ENCODE measurements around the gene ARHGAP30.

The ARHGAP30 gene

GRCh38 chr1:161111117-161111516 is 41.4 kb upstream of the ARHGAP30 start:
- no peak for TF ChIP-seq ZFX (IDR thresholded peaks at IDR 0.05)
- no peak for TF ChIP-seq CTCF (conservative IDR thresholded peaks at IDR 0.05)
- H3K27ac ChIP-seq: no peak overlapping the region

GRCh38 chr1:161106431-161106830 is 36.7 kb upstream of the ARHGAP30 start:
- TF ChIP-seq ZFX (IDR thresholded peaks at IDR 0.05): no peak
- TF ChIP-seq CTCF (conservative IDR thresholded peaks at IDR 0.05): no peak

GRCh38 chr1:161100556-161100955 is 30.9 kb upstream of the ARHGAP30 start:
- no peak overlapping the region for H3K27ac ChIP-seq
- TF ChIP-seq ZFX (IDR thresholded peaks at IDR 0.05) (no peak), CTCF (conservative IDR thresholded peaks at IDR 0.05) (no peak)

More at GRCh38 chr1:161106431-161106830, 36.7 kb upstream of the ARHGAP30 start:
- no peak overlapping the region for H3K27ac ChIP-seq

- TF ChIP-seq CTCF (conservative IDR thresholded peaks at IDR 0.05) (no peak), ZFX (IDR thresholded peaks at IDR 0.05) (no peak)
- H3K27ac ChIP-seq: peak overlapping the region; percentile 75
Observed at GRCh38 chr1:161099090-161099802, 29.6 kb upstream of the ARHGAP30 start.

- H3K27ac ChIP-seq: peak within 1 kb of the TSS; percentile 75
- TF ChIP-seq ZFX (IDR thresholded peaks at IDR 0.05): peak; percentile 84
- no peak for TF ChIP-seq CTCF (conservative IDR thresholded peaks at IDR 0.05)
Observed at GRCh38 chr1:161098210-161099068, 28.7 kb upstream of the ARHGAP30 start, which contains the start of gene KLHDC9. KLHDC9 (plus strand) TSS chr1:161098361; CDS start chr1:161098536, 175 bp downstream.

GRCh38 chr1:161096530-161096929 is 26.8 kb upstream of the ARHGAP30 start:
- no peak overlapping the region for H3K27ac ChIP-seq

More at GRCh38 chr1:161096530-161096929, 26.8 kb upstream of the ARHGAP30 start:
- TF ChIP-seq ZFX (IDR thresholded peaks at IDR 0.05): no peak
- TF ChIP-seq CTCF (conservative IDR thresholded peaks at IDR 0.05): no peak
